Natural killer cell (primary cell): ENCODE data around the gene SLC2A13. TPM values are rescaled to one million over a fixed set of nuclear protein-coding genes. Genes with fewer than 3 reads are reported as not detected.

Source experiments
- ATAC-seq, 3 donors: fragments of 150-1000 bp in 2 of 3; fragments of 200-7000 bp in 1 of 3; cut with Tn5 transposase; 1 replicate in 1 of 3; 2 replicates in 2 of 3; pipeline ENCODE4 v1.10.0; 2021; ENCODE audit warnings: mild to moderate bottlenecking in 2 of 3, moderate library complexity in 2 of 3
- DNase-seq, 2 donors: peaks; one replicate each; pipeline versions ENCODE4 v3.0.0 to v3.0.0-alpha.2; 2013 to 2021; ENCODE audit warnings: mixed read lengths in 1 of 2
- H3K27ac ChIP-seq: one replicate; pipeline ENCODE4 v1.5.1; 2013; ENCODE audit warnings: mild to moderate bottlenecking, low read length
- H3K27me3 ChIP-seq: one replicate; pipeline ENCODE4 v1.6.1; 2013; ENCODE audit warnings: low read length; ENCODE audit not compliant: control insufficient read depth, insufficient read depth
- H3K36me3 ChIP-seq: one replicate; pipeline ENCODE4 v1.6.1; 2013; ENCODE audit warnings: low read length; ENCODE audit not compliant: control insufficient read depth, insufficient read depth
- H3K4me1 ChIP-seq: one replicate; pipeline ENCODE4 v1.6.1; 2013; ENCODE audit warnings: low read length; ENCODE audit not compliant: control insufficient read depth, insufficient read depth
- H3K4me3 ChIP-seq: one replicate; pipeline ENCODE4 v1.5.1; 2013; ENCODE audit warnings: low read length
- H3K9me3 ChIP-seq: one replicate; pipeline ENCODE4 v1.6.1; 2013; ENCODE audit warnings: low read length; ENCODE audit not compliant: control insufficient read depth, insufficient read depth
- H3K27ac Mint-ChIP-seq, 2 donors: one replicate each; pipeline ENCODE4 v1.8.0; 2022; ENCODE audit warnings: mild to moderate bottlenecking in 2 of 2, mixed read lengths in 2 of 2, moderate library complexity in 1 of 2
- H3K27me3 Mint-ChIP-seq, 2 donors: one replicate each; pipeline ENCODE4 v1.8.0; 2022; ENCODE audit warnings: low read depth in 2 of 2, mixed read lengths in 2 of 2
- H3K36me3 Mint-ChIP-seq: one replicate; pipeline ENCODE4 v1.8.0; 2022; ENCODE audit warnings: mixed read lengths
- H3K4me1 Mint-ChIP-seq, 2 donors: one replicate each; pipeline ENCODE4 v1.8.0; 2022; ENCODE audit warnings: mixed read lengths in 2 of 2
- H3K4me3 Mint-ChIP-seq: one replicate; pipeline ENCODE4 v1.8.0; 2022; ENCODE audit warnings: mild to moderate bottlenecking, moderate library complexity, mixed read lengths
- H3K9me3 Mint-ChIP-seq, 2 donors: one replicate each; pipeline ENCODE4 v1.8.0; 2022; ENCODE audit warnings: mixed read lengths in 2 of 2
- CTCF ChIP-seq: fragments of 200-600 bp; IDR thresholded peaks from one replicate; pipeline ENCODE4 v1.8.0; 2022; ENCODE audit warnings: antibody characterized with exemption
- WGBS: methylation state at CpG from one replicate; pipeline ENCODE4 v1.1.7; 2013; ENCODE audit warnings: missing lambda C conversion rate; ENCODE audit not compliant: insufficient coverage; 5-methylcytosine and 5-hydroxymethylcytosine counted together
- intact Hi-C: fragments of 100-400 bp; cut with micrococcal nuclease; formaldehyde crosslinking; loops from one replicate; pipeline ENCODE4 v1.14.2; 2022
- total RNA-seq, 4 donors: library from RNA; stranded (reverse); fragments of 120-200 nt in 1 of 4; gene quantifications; one replicate each; pipeline versions ENCODE4 v1.2.3 to v1.2.4, GENCODE V29; 2013 to 2022

SLC2A13 gene
- total RNA-seq, 3 donors from 2014 or later (not counting 1 experiment from before 2014, with no cell fraction given) = 6.0 to 10.9 (median 8.7) TPM

GRCh38 chr12:39807043-39807442 is 298.8 kb downstream of the SLC2A13 start:
- Histone ChIP-seq H3K27ac (no peak overlapping the region), H3K4me3 (no peak overlapping the region), H3K36me3 (no peaks in the 10 kb centered on the region), H3K27me3 (no peaks in the 10 kb centered on the region), H3K9me3 (no peaks in the 10 kb centered on the region), H3K4me1 (no peaks in the 10 kb centered on the region)
- Mint-ChIP-seq H3K27me3 (no peaks in the 10 kb centered on the region), H3K4me3 (no peak overlapping the region), H3K9me3 (peaks cover 0 to 3% of the 10 kb centered on the region in 2 donors), H3K4me1 (peaks cover 6 to 9% of the 10 kb centered on the region in 2 donors), H3K36me3 (no peaks in the 10 kb centered on the region), H3K27ac (no peak overlapping the region)
- DNase-seq (no peak), ATAC-seq (no peak)
- no peak for TF ChIP-seq CTCF
- WGBS = 88% methylated on average over 5 of the region's 5 CpGs
- intact Hi-C loops = no loop called here

GRCh38 chr12:39805651-39806050 is 300.2 kb downstream of the SLC2A13 start:
- H3K36me3 Mint-ChIP-seq = no peaks in the 10 kb centered on the region
- intact Hi-C loops = no loop called here
- H3K27me3 Mint-ChIP-seq = no peaks in the 10 kb centered on the region
- peaks cover 6 to 9% of the 10 kb centered on the region in 2 donors for H3K4me1 Mint-ChIP-seq
- ATAC-seq (no peak), DNase-seq (no peak)
- Histone ChIP-seq H3K27ac (no peak overlapping the region), H3K4me3 (no peak overlapping the region), H3K9me3 (no peaks in the 10 kb centered on the region), H3K36me3 (no peaks in the 10 kb centered on the region), H3K27me3 (no peaks in the 10 kb centered on the region), H3K4me1 (no peaks in the 10 kb centered on the region)
- TF ChIP-seq CTCF = no peak
- 73% methylated on average over 2 of the region's 2 CpGs for WGBS
- no peak overlapping the region for H3K27ac Mint-ChIP-seq
- H3K4me3 Mint-ChIP-seq = no peak overlapping the region
- peaks cover 0 to 1% of the 10 kb centered on the region in 2 donors for H3K9me3 Mint-ChIP-seq

- 54% methylated on average over 4 of the region's 4 CpGs for WGBS
- H3K36me3 Mint-ChIP-seq = no peaks in the 10 kb centered on the region
- Histone ChIP-seq H3K36me3 (no peaks in the 10 kb centered on the region), H3K9me3 (no peaks in the 10 kb centered on the region), H3K27ac (no peak overlapping the region), H3K4me1 (no peaks in the 10 kb centered on the region), H3K4me3 (no peak overlapping the region), H3K27me3 (no peaks in the 10 kb centered on the region)
- H3K4me1 Mint-ChIP-seq = peaks cover 6 to 9% of the 10 kb centered on the region in 2 donors
- H3K27ac Mint-ChIP-seq = peak overlapping the region; percentile 15 to 35
- H3K4me3 Mint-ChIP-seq = no peak overlapping the region
- no peak for DNase-seq
- no peaks in the 10 kb centered on the region for H3K27me3 Mint-ChIP-seq
- no peak for TF ChIP-seq CTCF
- ATAC-seq = no peak
- intact Hi-C loops = no loop called here
- H3K9me3 Mint-ChIP-seq = no peaks in the 10 kb centered on the region
Measured at GRCh38 chr12:39804898-39805297, 301.0 kb downstream of the SLC2A13 start.

- Mint-ChIP-seq H3K27ac (peak overlapping the region; percentile 15 to 35), H3K4me3 (no peak overlapping the region), H3K9me3 (no peaks in the 10 kb centered on the region), H3K4me1 (peaks cover 6 to 9% of the 10 kb centered on the region in 2 donors), H3K36me3 (no peaks in the 10 kb centered on the region), H3K27me3 (no peaks in the 10 kb centered on the region)
- no peak for TF ChIP-seq CTCF
- Histone ChIP-seq H3K27me3 (no peaks in the 10 kb centered on the region), H3K9me3 (no peaks in the 10 kb centered on the region), H3K36me3 (no peaks in the 10 kb centered on the region), H3K4me3 (no peak overlapping the region), H3K27ac (no peak overlapping the region), H3K4me1 (no peaks in the 10 kb centered on the region)
- intact Hi-C loops = no loop called here
- ATAC-seq (no peak), DNase-seq (no peak)
- WGBS = 100% methylated on average over 1 of the region's 1 CpG
Measured at GRCh38 chr12:39804479-39804878, 301.4 kb downstream of the SLC2A13 start.
